Activated CD4-positive, CD25-positive, alpha-beta regulatory T cell treated with anti-CD3 and anti-CD28 coated beads, Interleukin-2, amount 50 U/mL, for 72 hours (primary cell): ENCODE data around the gene PSMA8.
"Not testable (repeated sequence)": the region's sequence is repeated elsewhere in the genome, so short reads cannot be mapped to it uniquely, and the experiment has no call there.

Source experiments
- DNase-seq: peaks from one replicate; pipeline ENCODE4 v3.0.0; 2021

Gene PSMA8

DNA sequence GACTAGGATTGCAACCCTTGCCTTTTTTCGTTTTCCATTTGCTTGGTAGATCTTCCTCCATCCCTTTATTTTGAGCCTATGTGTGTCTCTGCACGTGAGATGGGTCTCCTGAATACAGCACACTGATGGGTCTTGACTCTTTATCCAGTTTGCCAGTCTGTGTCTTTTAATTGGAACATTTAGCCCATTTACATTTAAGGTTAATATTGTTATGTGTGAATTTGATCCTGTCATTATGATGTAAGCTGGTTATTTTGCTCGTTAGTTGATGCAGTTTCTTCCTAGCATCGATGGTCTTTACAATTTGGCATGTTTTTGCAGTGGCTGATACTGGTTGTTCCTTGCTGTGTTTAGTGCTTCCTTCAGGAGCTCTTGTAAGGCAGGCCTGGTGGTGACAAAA, 108.7 kb downstream of the PSMA8 start:
- not testable (repeated sequence) for DNase-seq
